HG03159 (cell line): ENCODE data around the gene PARP11.

Experiments
- ATAC-seq: cut with Tn5 transposase; IDR thresholded peaks from one replicate; pipeline ENCODE4 v1.9.1; 2021; ENCODE audit warnings: mild to moderate bottlenecking, moderate library complexity; ENCODE audit not compliant: unreplicated experiment

The PARP11 gene, protein sequence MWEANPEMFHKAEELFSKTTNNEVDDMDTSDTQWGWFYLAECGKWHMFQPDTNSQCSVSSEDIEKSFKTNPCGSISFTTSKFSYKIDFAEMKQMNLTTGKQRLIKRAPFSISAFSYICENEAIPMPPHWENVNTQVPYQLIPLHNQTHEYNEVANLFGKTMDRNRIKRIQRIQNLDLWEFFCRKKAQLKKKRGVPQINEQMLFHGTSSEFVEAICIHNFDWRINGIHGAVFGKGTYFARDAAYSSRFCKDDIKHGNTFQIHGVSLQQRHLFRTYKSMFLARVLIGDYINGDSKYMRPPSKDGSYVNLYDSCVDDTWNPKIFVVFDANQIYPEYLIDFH

DNA sequence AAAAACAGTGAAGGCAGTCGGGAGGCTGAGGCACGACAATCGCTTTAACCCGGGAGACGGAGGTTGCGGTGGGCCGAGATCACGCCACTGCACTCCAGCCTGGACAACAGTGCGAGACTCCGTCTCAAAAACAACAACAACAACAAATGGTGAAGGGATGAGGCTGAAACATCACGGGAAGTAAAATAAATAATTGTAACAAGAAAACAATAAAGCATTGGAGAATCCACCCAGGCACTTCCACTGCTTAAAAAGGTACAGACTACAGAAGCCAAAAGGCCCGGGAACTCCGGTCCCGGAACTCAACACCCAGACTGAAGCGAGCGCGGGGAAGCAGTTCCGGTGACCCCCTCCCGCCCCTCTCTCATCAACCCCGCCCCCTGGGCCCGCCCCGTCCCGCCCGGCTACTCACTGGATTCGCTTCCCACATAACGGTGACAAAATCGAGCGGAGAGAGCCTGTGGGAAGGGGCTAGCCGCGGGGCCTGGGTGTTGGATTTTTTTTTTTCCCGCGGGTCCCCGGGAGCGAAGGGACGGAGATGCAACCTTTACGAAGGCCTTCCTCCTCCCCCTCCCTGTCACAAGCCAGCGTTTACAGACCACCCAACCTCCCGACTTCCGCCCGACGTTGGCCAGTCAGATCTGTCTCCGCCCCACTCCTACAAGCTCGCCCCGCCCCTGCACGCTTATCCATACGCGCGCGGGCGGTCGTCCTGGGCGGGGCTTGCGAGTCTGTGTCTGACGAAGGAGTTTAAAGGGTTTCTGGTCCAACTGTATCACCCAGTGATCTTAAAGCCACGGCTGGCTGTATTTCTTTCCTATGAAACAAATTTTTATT, at the start of gene PARP11:
Gene PARP11 (minus strand): TSS at position 600 of the 837 bp plus-strand sequence. CDS start 170 bp downstream, at position 430.
- ATAC-seq: peak; percentile 92

DNA sequence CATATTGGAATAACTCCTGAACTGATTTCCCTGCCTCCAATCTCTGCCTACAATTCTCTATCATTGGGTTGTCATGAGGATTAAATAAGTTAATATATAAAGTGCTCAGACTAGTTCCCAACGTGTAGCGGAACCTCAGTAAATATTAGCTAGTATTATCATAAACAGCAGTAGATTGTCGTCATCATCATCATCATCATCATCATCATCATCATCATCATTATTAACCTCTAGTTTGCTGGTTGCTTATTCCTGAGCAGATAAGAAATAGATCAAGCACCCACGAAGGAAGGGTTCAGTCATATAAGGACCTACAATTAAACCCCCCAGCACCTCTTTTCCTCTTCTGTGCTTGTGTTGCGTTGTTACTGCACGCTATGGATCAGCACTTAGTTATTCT, 48.8 kb upstream of the PARP11 start:
- ATAC-seq: no peak

DNA sequence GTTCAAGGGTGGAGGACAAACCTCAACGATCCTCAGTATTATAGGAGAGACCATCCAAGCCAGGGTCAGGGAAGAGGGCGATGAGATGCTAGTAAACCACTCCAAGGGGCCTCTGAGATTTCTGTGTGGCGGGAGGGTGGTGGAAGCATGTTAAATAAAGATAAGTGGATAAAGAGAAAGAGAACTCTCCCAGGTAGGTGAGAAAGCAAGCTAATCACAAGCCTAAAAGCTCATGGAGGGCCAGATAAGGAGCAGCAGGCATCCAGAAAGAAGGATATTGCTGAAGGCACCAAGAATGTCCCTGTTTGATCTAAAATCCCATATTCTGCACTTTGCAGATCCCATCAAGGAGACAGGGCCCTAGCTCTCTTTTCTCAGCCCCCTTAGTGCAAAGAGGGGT, 48.3 kb upstream of the PARP11 start:
- no peak for ATAC-seq

DNA sequence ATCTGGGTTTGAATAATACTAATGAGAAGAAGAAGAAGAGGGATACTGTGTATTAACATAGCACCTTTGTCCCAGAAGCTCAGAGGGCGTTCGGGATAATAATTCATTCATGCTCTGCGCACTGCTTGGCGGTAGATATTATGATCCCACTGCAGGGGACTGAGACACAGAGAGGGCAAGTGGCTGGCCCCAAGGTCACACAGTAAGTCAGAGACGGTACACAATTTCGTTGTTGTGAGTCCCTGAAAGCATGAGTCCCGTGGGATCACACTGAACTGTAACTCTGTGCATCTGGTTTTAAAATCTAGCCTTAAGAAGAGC, 47.9 kb upstream of the PARP11 start:
- ATAC-seq: no peak

DNA sequence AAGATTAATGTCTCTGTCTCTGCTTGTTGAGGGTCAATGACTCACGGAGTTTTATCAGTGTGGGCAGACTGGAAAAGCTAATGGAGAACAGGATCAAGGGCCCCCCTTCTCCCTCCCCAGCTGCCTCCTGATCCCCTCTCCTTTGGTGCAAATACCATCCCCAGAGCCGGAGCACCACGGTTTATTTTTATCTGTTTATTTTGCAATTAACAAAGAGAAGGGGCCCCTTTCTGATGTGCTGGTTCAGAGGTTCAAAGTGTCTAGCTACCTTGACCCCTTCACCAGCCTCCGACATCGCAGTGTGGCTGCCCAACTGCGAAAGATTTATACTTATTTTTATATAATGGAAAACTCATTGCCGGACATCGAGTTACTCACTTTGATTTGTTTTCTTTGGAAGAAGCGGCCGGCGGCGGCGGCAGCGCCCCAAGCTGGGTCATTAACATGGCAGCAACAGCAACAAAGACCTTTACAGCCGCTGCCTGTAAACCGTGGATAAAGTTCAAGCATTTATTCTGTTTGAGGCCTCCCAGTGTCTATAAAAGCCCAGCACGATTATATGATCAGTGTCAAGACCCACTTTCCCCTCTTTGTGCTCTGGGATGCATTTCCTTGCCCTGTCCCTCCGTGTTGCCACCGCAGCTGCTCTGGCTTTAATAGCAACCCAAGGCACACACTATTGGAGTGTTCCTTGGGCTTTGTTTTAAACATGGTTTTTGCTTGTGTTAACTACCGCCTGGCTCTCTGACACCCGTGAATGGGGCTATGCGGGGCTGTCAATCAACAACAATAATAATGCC, 47.4 kb upstream of the PARP11 start:
- ATAC-seq: no peak

DNA sequence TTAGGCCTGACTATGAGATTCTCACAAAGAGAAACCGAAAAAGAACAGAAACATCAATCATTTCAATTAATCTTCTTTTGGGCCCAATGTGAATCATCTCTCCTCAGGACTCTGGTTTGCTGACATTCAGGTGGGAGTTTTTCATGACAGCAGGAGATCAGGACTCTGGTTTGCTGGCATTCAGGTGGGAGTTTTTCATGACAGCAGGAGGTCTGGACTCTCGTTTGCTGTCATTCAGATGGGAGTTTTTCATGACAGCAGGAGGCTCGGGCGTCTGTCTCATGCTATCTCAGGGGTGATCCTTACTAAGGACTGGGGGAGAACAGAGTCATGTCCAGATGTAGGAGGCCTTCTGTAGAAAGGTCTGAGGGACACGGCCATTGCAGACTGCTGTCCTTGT, 40.1 kb upstream of the PARP11 start:
- ATAC-seq: no peak

DNA sequence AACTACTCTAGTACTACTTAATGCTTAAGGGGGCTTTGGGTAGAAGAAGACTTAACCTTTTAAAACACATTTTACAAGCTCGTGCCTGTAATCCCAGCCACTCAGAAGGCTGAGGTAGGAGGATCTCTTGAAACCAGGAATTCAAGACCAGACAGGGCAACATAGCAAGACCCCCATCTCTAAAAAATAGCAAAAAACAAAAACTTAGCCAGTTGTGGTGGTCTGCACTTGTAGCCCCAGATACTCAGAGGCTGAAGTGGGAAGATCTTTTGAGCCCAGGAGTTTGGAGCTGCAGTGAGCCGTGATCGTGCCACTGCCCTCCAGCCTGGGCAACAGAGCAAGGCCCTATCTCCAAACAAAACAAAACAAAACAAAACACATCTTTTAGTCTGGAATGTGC, 39.7 kb upstream of the PARP11 start:
- ATAC-seq: no peak

DNA sequence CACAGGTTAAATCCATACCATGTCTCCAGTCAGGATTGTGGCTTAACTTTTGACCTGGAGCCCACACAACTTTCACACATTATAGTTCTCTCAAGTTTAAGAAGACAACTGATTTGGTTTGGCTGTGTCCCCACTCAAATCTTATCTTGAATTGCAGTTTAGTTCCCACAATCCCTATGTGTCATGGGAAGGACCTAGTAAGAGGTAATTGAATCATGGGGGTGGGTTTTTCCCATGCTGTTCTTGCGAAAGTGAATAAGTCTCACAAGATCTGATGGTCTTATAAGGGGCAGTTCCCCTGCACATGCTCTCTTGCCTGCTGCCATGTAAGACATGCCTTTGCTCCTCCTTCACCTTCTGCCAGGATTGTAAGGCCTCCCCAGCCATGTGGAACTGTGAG, 38.2 kb upstream of the PARP11 start:
- no peak for ATAC-seq

DNA sequence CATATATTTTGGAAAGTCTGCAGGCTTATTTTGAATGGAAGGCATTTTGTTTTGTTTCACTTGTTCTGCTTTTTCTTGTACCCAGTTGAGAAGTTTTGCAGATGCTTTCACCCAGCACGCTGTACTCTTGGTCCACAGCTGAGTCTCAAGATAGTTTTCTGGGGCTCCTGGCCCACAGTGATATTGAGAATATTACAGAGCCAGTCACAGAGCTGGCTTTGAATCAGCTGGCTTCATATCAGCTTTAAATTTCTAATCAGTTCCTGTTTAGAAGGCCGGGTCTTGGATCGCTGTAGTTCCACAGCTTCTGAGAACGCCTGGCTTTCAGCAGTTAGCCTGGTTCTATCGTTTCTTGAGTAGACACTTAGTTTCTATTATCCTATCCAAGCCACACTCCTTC, 32.5 kb upstream of the PARP11 start:
- no peak for ATAC-seq

DNA sequence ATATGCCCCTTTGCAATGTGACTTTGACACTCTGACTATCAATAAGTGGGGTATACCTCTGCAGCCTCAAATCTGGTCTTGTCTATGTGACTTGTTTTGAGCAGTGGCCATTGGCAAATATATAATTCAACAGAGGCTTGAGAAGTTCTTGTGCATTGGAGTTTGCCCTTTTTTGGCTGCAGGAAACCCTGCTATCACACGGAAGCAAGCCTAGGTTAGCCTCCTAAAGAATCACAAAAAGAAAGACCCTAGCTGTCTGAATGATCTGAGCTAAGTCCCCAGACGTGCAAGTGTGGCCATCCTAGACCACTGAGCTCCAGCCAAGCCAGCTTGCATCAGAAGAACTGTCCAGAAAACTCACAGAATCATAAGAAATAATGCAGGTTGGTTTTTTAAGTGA, 31.8 kb upstream of the PARP11 start:
- ATAC-seq: no peak

DNA sequence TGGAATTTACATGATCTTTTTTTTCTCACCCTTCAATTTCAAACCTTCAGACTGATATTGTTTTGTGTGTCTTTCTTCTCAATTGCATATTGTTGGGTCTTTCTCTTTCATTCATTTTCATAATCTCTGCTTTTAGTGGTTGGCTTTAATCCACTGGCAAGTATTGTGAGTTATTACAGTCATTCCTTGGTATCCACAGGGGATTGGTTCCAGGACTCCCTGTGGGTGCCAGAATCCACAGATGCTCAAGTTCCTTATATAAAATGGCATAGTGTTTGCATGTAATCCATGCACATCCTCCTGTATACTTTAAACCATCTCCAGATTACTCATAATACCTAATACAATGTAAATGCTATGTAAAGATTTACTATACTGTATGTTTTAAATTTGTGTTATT, 29.7 kb upstream of the PARP11 start:
- no peak for ATAC-seq

DNA sequence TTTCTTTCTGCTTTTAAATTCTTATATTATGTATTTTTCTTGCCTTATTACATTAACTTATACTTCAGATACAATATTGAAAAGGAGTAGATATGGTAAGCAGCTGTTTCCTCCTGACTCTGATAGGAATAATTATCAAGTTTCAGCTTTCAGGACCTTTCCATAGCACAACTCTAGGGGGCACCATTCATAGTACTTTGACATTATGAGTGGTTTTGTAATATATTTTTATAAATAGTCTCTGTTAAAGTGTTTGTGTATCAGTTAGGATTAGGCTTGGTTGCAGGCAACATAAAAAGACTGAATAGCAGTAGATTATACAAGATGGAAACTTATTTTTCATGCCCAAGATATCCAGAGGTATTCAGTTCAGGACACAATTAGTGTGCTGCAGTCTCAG, 27.9 kb upstream of the PARP11 start:
- ATAC-seq: no peak

DNA sequence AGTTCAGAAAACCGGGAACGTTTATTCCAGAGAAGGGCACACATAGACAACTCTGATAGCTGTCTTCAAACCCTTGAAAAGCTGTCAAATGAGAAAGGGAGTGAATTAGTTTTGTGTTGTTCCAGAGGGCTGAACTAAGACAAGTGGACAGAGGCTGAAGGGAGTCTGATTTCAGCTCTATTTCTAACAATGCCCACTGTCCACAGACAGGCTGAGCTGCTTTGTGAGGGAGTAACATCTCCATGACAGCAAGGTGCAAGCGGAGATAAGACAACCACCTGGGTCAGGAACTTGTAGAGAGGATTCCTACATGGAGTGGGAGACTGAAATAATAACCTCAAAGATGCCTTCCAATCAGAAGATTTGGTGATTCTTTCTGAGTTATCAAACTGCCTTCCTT, 25.6 kb upstream of the PARP11 start:
- ATAC-seq: no peak

DNA sequence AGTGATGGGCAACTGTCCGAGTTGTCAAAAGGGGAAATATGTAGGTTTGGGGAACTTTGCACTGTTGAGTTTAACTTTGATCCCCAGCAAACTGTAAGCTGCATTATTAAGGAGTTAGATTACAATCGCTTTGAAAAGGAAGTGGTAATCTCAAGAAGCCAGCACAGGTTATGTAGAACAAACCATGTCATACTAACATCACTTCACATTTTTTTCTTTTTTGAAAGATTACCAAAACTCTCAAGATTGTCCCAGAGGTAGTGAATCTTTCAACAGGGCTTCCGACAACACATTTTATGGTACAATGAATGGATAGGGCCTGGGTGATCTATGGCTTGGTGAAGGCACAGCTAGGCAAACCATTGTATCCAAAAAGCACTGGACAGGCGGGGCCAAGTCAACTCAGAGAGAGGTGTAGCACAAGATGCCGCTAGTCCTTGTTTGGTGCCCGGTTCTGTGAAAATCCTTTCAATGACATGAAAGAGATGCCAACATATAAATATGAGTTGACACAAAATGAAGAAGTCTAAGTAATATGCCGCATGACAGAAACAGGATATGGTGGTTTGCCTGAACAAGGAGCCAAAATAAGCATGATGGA, 24.3 kb upstream of the PARP11 start:
- ATAC-seq: no peak

DNA sequence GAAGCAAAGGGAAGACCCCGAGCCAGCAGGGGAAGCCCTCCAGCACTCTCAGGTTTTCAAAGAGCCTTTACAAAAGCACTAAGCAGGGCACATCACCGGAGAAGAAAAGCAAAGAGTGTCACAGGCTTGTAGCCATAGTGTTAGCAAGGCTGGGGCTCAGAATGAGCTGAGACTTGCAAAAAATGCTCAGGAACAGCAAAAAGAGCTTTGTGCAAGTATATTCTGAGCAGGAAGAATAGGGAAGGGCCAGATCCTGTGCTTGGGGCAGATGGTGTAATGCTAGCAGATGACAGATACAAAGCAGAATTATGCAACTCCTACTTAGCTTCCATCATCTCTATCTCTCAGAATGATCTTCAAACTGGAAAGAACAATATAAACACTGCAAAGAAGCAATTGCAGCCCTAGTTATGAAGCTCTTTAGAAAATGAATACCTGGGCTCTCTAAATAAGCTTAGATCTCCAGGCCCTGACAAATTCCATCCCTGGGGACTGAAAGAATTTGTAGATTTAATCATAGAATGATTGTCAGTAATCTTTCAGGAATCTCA, 23.7 kb upstream of the PARP11 start:
- no peak for ATAC-seq

DNA sequence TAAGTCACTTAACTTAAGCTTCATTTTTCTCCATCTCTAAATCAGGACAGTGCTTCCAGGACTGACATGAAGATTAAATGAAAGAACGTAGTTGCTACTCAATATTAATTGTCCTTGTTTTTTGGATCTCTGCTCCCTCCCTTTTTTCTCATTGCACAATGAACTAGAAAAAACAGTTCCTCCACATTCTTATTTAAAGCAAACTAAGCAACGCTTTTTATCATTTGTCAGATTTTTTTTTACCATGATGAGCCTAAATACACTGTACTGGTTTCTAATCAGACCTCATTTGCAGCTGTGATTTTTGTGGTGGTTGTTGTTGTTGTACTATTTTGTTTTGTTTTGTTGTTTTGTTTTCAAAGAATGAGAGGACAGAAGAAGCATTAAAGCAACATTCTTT, 23.2 kb upstream of the PARP11 start:
- no peak for ATAC-seq

DNA sequence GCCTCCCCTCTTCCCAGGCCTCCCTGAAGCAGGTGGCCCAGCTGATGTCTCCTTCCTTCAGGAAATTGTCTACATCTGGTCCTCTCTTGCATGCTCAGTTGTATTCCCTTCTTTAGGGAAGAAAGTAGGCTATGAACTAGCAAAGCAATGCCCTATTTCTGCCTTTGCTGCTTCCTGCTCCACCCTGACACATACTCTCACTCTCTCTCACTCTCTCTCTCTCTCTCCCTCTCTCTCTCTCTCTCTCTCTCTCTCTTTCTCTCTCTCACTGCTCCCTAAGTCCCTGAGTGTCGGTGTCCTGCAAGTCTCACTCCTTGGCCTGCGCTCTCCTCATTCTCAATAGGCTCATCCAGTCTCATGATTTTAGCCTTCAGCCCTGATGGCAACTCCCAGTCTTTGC, 19.4 kb upstream of the PARP11 start:
- ATAC-seq: no peak

DNA sequence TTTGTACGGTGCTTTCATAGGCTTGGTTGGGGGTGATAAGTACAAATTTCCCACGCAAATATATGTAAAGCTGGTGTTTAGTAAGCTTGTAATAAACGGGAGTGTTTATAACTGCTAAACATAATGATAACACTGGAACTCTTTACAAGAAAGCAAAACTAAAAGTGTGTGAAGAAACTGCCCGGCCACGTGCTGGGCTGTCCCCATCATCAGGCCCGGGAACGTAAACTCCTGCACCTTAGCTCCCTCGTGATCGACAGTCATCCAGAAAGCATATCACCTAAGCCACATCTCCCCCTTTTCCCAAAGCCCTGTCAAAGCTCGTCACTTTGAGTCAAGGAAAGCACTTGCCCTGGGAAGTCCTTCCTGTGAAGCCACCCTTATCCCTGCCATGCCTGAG, 18.0 kb upstream of the PARP11 start:
- ATAC-seq: no peak

DNA sequence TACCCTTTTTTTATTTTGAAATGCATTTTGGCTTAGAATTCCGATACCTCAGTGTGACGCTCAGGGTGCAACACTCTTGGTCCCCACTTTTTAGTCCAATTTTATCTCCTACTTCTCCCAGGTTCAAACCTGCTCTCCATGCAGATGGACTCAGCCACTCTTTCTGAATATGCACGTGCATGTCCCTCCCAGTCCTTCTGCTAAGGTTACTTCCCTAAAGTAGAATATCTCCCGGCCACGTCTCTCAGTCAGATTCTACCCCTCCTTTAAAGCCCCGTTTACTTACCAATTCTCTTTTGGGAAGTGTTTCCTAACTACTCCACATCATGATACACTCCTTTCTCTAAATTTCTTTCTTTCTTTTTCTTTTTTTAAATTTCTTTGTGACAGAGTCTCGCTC, 15.5 kb upstream of the PARP11 start:
- no peak for ATAC-seq

DNA sequence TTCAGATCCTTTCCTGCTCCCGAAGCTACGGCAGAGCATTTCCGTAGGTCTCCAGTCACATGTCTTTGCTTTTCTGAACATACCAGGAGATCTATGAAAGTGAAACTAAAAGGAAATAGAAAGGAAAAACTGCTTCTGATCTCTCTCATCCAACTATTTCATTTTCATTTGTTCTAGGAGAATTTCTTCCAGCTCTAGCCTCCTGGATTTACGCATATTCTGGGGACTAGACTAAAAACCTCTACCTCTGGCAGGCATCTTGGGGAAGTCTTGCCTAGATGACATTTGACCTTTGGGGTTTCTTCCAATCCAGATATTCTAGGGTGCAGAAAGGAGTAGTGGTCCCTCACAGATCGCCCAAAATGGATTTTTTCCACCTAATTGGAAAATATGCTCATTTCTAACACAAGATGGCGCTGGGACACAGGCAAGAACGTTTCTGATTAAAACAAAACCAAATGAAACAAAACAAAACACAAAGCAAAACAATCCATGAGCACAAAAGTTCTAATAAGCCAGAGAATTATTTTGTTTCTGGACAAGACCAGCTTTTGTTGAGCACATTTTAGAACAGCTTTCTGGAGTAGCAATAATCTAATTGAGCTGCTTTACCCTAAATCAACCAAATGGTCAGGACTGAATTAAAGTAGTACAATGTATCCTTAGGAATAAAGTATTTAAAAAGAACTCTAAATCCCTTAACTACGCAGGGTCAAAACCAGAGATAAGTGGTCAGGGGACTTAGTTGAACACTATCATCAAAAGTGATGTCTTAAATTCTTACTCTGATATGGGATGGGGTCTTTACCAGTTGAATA, 12.3 kb upstream of the PARP11 start:
- ATAC-seq: no peak
